ENCODE measurements around the gene TGM2. TPM values are rescaled to one million over a fixed set of nuclear protein-coding genes. Genes with fewer than 3 reads are reported as not detected.

Gene TGM2
- total RNA-seq, 1 experiment from 2014 or later = 1.5 TPM

- ChIA-PET POLR2A (interaction anchor here (0.7 to 2.1 kb wide), 3 partner anchors 11 to 275 kb away, joined by 3 to 9 read pairs (median 3); no protein-coding TSS in a partner anchor), CTCF (interaction anchor here (0.7 to 3.0 kb wide), 5 partner anchors 12 to 91 kb away, joined by 3 to 19 read pairs (median 6); no protein-coding TSS in a partner anchor)
- Mint-ChIP-seq H3K27ac (ENCODE audit: low read depth, unreplicated experiment) (no peak overlapping the region), H3K27me3 (ENCODE audit: insufficient read depth, unreplicated experiment) (no peaks in the 10 kb centered on the region), H3K4me1 (ENCODE audit: insufficient read depth, unreplicated experiment) (peaks cover 31% of the 10 kb centered on the region), H3K4me3 (ENCODE audit: unreplicated experiment) (no peak overlapping the region), H3K36me3 (ENCODE audit: insufficient read depth, unreplicated experiment) (no peaks in the 10 kb centered on the region), H3K9me3 (ENCODE audit: unreplicated experiment) (no peaks in the 10 kb centered on the region)
- no peak for TF ChIP-seq CTCF (IDR thresholded peaks at IDR 0.05; ENCODE audit: unreplicated experiment)
- intact Hi-C loops (cut with micrococcal nuclease) = no loop called here
- no peak for DNase-seq (ENCODE audit: unreplicated experiment)
- BruUV-seq (replicated peaks) = no TSS peak
Measured at GRCh38 chr20:38129893-38130609, 35.0 kb downstream of the TGM2 start.

- intact Hi-C loops (cut with micrococcal nuclease) = no loop called here
- H3K36me3 Mint-ChIP-seq (ENCODE audit: insufficient read depth, unreplicated experiment) = no peaks in the 10 kb centered on the region
- no peak overlapping the region for H3K4me3 Mint-ChIP-seq (ENCODE audit: unreplicated experiment)
- H3K4me1 Mint-ChIP-seq (ENCODE audit: insufficient read depth, unreplicated experiment) = peaks cover 27% of the 10 kb centered on the region
- no peaks in the 10 kb centered on the region for H3K9me3 Mint-ChIP-seq (ENCODE audit: unreplicated experiment)
- no peak overlapping the region for H3K27ac Mint-ChIP-seq (ENCODE audit: low read depth, unreplicated experiment)
- TF ChIP-seq CTCF (IDR thresholded peaks at IDR 0.05; ENCODE audit: unreplicated experiment) = no peak
- DNase-seq (ENCODE audit: unreplicated experiment) = no peak
- BruUV-seq (replicated peaks) = no TSS peak
- no peaks in the 10 kb centered on the region for H3K27me3 Mint-ChIP-seq (ENCODE audit: insufficient read depth, unreplicated experiment)
- ChIA-PET CTCF (interaction anchor here (0.7 to 3.0 kb wide), 3 partner anchors 13 to 92 kb away, joined by 3 to 19 read pairs (median 4); no protein-coding TSS in a partner anchor), POLR2A (interaction anchor here (0.7 kb wide), 2 partner anchors 11 to 274 kb away, joined by 3 read pairs; no protein-coding TSS in a partner anchor)
Measured at GRCh38 chr20:38129248-38129865, 35.7 kb downstream of the TGM2 start.

GRCh38 chr20:38128691-38129090 lies 36.4 kb downstream of the TGM2 start:
- H3K36me3 Mint-ChIP-seq (ENCODE audit: insufficient read depth, unreplicated experiment) = no peaks in the 10 kb centered on the region
- no peaks in the 10 kb centered on the region for H3K27me3 Mint-ChIP-seq (ENCODE audit: insufficient read depth, unreplicated experiment)
- ChIA-PET POLR2A (interaction anchor here (2.3 kb wide), 1 partner anchor 29 kb away, joined by 5 read pairs; no protein-coding TSS in a partner anchor), CTCF (no interaction called here)
- no peak overlapping the region for H3K4me3 Mint-ChIP-seq (ENCODE audit: unreplicated experiment)
- peaks cover 25% of the 10 kb centered on the region for H3K4me1 Mint-ChIP-seq (ENCODE audit: insufficient read depth, unreplicated experiment)
- no TSS peak for BruUV-seq (replicated peaks)
- TF ChIP-seq CTCF (IDR thresholded peaks at IDR 0.05; ENCODE audit: unreplicated experiment) = no peak
- H3K27ac Mint-ChIP-seq (ENCODE audit: low read depth, unreplicated experiment) = no peak overlapping the region
- intact Hi-C loops (cut with micrococcal nuclease) = no loop called here
- H3K9me3 Mint-ChIP-seq (ENCODE audit: unreplicated experiment) = no peaks in the 10 kb centered on the region
- no peak for DNase-seq (ENCODE audit: unreplicated experiment)

GRCh38 chr20:38127920-38128528 lies 37.0 kb downstream of the TGM2 start:
- Mint-ChIP-seq H3K27me3 (ENCODE audit: insufficient read depth, unreplicated experiment) (no peaks in the 10 kb centered on the region), H3K9me3 (ENCODE audit: unreplicated experiment) (no peaks in the 10 kb centered on the region), H3K27ac (ENCODE audit: low read depth, unreplicated experiment) (no peak overlapping the region), H3K36me3 (ENCODE audit: insufficient read depth, unreplicated experiment) (no peaks in the 10 kb centered on the region), H3K4me3 (ENCODE audit: unreplicated experiment) (no peak overlapping the region), H3K4me1 (ENCODE audit: insufficient read depth, unreplicated experiment) (peaks cover 25% of the 10 kb centered on the region)
- BruUV-seq (replicated peaks) = no TSS peak
- no peak for DNase-seq (ENCODE audit: unreplicated experiment)
- no peak for TF ChIP-seq CTCF (IDR thresholded peaks at IDR 0.05; ENCODE audit: unreplicated experiment)
- POLR2A ChIA-PET = interaction anchor here (1.2 to 2.3 kb wide), 4 partner anchors 16 to 92 kb away, joined by 4 to 6 read pairs (median 4); no protein-coding TSS in a partner anchor
- intact Hi-C loops (cut with micrococcal nuclease) = no loop called here
- CTCF ChIA-PET = interaction anchor here (0.9 to 1.9 kb wide), 2 partner anchors 14 to 91 kb away, joined by 3 to 6 read pairs; no protein-coding TSS in a partner anchor

Measured in MCF 10A (cell line).